ENCODE data around the gene TOR2A.
"Not testable (repeated sequence)": the region's sequence is repeated elsewhere in the genome, so short reads cannot be mapped to it uniquely, and the experiment has no call there.

TOR2A gene

GRCh38 chr9:127734747-127735529, at the start of gene TOR2A:
Gene TOR2A (minus strand): TSS chr9:127735294. CDS start chr9:127735270, 24 bp downstream.
- DNase-seq (ENCODE audit: low spot score): peak; percentile 98
- peak; percentile 93 for FAIRE-seq

- DNase-seq (ENCODE audit: low spot score) (no peak), FAIRE-seq (no peak)
Measured at GRCh38 chr9:127783111-127784008, 48.3 kb upstream of the TOR2A start.

GRCh38 chr9:127781806-127782205, 46.7 kb upstream of the TOR2A start:
- DNase-seq (ENCODE audit: low spot score): no peak
- FAIRE-seq: no peak

GRCh38 chr9:127780909-127781308, 45.8 kb upstream of the TOR2A start:
- FAIRE-seq; DNase-seq (ENCODE audit: low spot score): not testable (repeated sequence)

- FAIRE-seq: no peak
Measured at GRCh38 chr9:127780126-127780885, 45.2 kb upstream of the TOR2A start.

GRCh38 chr9:127779136-127779981, 44.3 kb upstream of the TOR2A start:
- DNase-seq (ENCODE audit: low spot score) (no peak), FAIRE-seq (no peak)

More at GRCh38 chr9:127780126-127780885, 45.2 kb upstream of the TOR2A start:
- no peak for DNase-seq (ENCODE audit: low spot score)

- DNase-seq (ENCODE audit: low spot score): no peak
Measured at GRCh38 chr9:127778280-127779135, 43.4 kb upstream of the TOR2A start, which contains the start of gene SH2D3C. Gene SH2D3C (minus strand): TSS chr9:127778666. CDS start chr9:127778627, 39 bp downstream.

GRCh38 chr9:127777368-127777980, 42.4 kb upstream of the TOR2A start:
- no peak for FAIRE-seq
- DNase-seq (ENCODE audit: low spot score): no peak

More at GRCh38 chr9:127778280-127779135, 43.4 kb upstream of the TOR2A start, which contains the start of gene SH2D3C:
- FAIRE-seq: no peak

- no peak for FAIRE-seq
Measured at GRCh38 chr9:127776924-127777289, 41.8 kb upstream of the TOR2A start.

GRCh38 chr9:127776195-127776923, 41.3 kb upstream of the TOR2A start:
- FAIRE-seq: no peak

More at GRCh38 chr9:127776924-127777289, 41.8 kb upstream of the TOR2A start:
- no peak for DNase-seq (ENCODE audit: low spot score)

GRCh38 chr9:127773981-127774380, 38.9 kb upstream of the TOR2A start:
- DNase-seq (ENCODE audit: low spot score) (no peak), FAIRE-seq (no peak)

More at GRCh38 chr9:127776195-127776923, 41.3 kb upstream of the TOR2A start:
- DNase-seq (ENCODE audit: low spot score): no peak

GRCh38 chr9:127773272-127773671, 38.2 kb upstream of the TOR2A start:
- no peak for DNase-seq (ENCODE audit: low spot score)
- FAIRE-seq: no peak

- FAIRE-seq: no peak
- DNase-seq (ENCODE audit: low spot score): no peak
Measured at GRCh38 chr9:127772603-127773002, 37.5 kb upstream of the TOR2A start.

- DNase-seq (ENCODE audit: low spot score): no peak
- no peak for FAIRE-seq
Measured at GRCh38 chr9:127771570-127772189, 36.6 kb upstream of the TOR2A start.

- DNase-seq (ENCODE audit: low spot score): peak; percentile 98
- peak; percentile 77 for FAIRE-seq
Measured at GRCh38 chr9:127770905-127771569, 35.9 kb upstream of the TOR2A start.

GRCh38 chr9:127770583-127770904, 35.5 kb upstream of the TOR2A start:
- no peak for DNase-seq (ENCODE audit: low spot score)

GRCh38 chr9:127769929-127770582, 35.0 kb upstream of the TOR2A start:
- DNase-seq (ENCODE audit: low spot score) (no peak), FAIRE-seq (no peak)

More at GRCh38 chr9:127770583-127770904, 35.5 kb upstream of the TOR2A start:
- FAIRE-seq: no peak

All from urothelium cell line (cell line).